HG02938 (cell line): ENCODE data around the gene BCORL1.
A peak's percentile ranks its signal among the peaks of the same experiment; 100 is the strongest.

Experiments
- ATAC-seq: cut with Tn5 transposase; IDR thresholded peaks from one replicate; pipeline ENCODE4 v1.9.1; 2021; ENCODE audit warnings: mild to moderate bottlenecking, moderate library complexity; ENCODE audit not compliant: unreplicated experiment

Gene BCORL1

GRCh38 chrX:130086447-130087206, 104.2 kb downstream of the BCORL1 start:
- peak; percentile 35 for ATAC-seq

GRCh38 chrX:130090364-130090763, 107.9 kb downstream of the BCORL1 start:
- no peak for ATAC-seq

GRCh38 chrX:130091980-130092522, 109.6 kb downstream of the BCORL1 start:
- peak; percentile 98 for ATAC-seq

GRCh38 chrX:130093271-130093670, 110.8 kb downstream of the BCORL1 start:
- ATAC-seq: no peak

GRCh38 chrX:130094696-130095095, 112.3 kb downstream of the BCORL1 start:
- no peak for ATAC-seq

- no peak for ATAC-seq
Measured at GRCh38 chrX:130095249-130096030, 113.0 kb downstream of the BCORL1 start.

- no peak for ATAC-seq
Measured at GRCh38 chrX:130097507-130098209, 115.2 kb downstream of the BCORL1 start.

- no peak for ATAC-seq
Measured at GRCh38 chrX:130098210-130098552, 115.7 kb downstream of the BCORL1 start.

GRCh38 chrX:130100180-130100579, 117.7 kb downstream of the BCORL1 start:
- no peak for ATAC-seq

- no peak for ATAC-seq
Measured at GRCh38 chrX:130103605-130104004, 121.2 kb downstream of the BCORL1 start.

- ATAC-seq: no peak
Measured at GRCh38 chrX:130105244-130105643, 122.8 kb downstream of the BCORL1 start.

GRCh38 chrX:130106071-130106470, 123.6 kb downstream of the BCORL1 start:
- no peak for ATAC-seq
